IMR-90 (cell line): ENCODE results near the gene DNAJC4. TPM values are rescaled to one million over a fixed set of nuclear protein-coding genes. Genes with fewer than 3 reads are reported as not detected.

Experiments
- ATAC-seq: fragments of 200-7000 bp; cut with Tn5 transposase; 2 replicates; pipeline ENCODE4 v1.9.1; 2020; ENCODE audit warnings: low read depth, mild to moderate bottlenecking, moderate library complexity
- BruUV-seq: library from RNA; stranded (reverse); fragments of 400-500 nt; replicated peaks from 2 replicates; lab custom pipeline; 2021; lab: Mats Ljungman, UMichigan
- CTCF ChIA-PET: fragments of 300-600 bp; formaldehyde crosslinking; extraction: SDS; loops from one replicate; lab custom pipeline; 2021; ENCODE audit warnings: antibody characterized with exemption; lab: Yijun Ruan, JAX
- POLR2A ChIA-PET: fragments of 300-600 bp; sonication (Branson Sonifier 250); formaldehyde crosslinking; loops from one replicate; lab custom pipeline; 2022; ENCODE audit warnings: antibody characterized with exemption; ENCODE audit not compliant: unreplicated experiment; lab: Charles Lee
- DNase-seq: peaks from one replicate; pipeline ENCODE4 v3.0.0; 2013
- H2AFZ ChIP-seq: replicated peaks from 2 replicates; pipeline ENCODE3; 2013; ENCODE audit warnings: low read length, mild to moderate bottlenecking; ENCODE audit not compliant: poor library complexity
- H2AK5ac ChIP-seq: 2 replicates; pipeline ENCODE4 v1.6.1; 2013; ENCODE audit warnings: low read depth, low read length, inconsistent platforms
- H2AK9ac ChIP-seq: replicated peaks from 2 replicates; pipeline ENCODE3; 2013; ENCODE audit warnings: mild to moderate bottlenecking, low read depth, low read length, moderate library complexity; ENCODE audit not compliant: poor library complexity
- H2BK120ac ChIP-seq: 2 replicates; pipeline ENCODE4 v1.6.1; 2013; ENCODE audit warnings: low read depth, low read length, inconsistent platforms
- H2BK15ac ChIP-seq: 3 replicates; pipeline ENCODE4 v1.6.1; 2013; ENCODE audit warnings: low read depth, low read length, inconsistent platforms
- H2BK20ac ChIP-seq: 2 replicates; pipeline ENCODE4 v1.6.1; 2013; ENCODE audit warnings: low read depth, mild to moderate bottlenecking, inconsistent platforms, low read length, moderate library complexity
- H2BK5ac ChIP-seq: 2 replicates; pipeline ENCODE4 v1.6.1; 2013; ENCODE audit warnings: mild to moderate bottlenecking, low read depth, low read length, inconsistent platforms; ENCODE audit not compliant: poor library complexity, severe bottlenecking
- H3K14ac ChIP-seq: replicated peaks from 2 replicates; pipeline ENCODE4 v1.6.1; 2013; ENCODE audit warnings: low read depth, low read length, inconsistent platforms
- H3K18ac ChIP-seq: 2 replicates; pipeline ENCODE4 v1.6.1; 2013; ENCODE audit warnings: low read depth, low read length, control low read depth
- H3K23ac ChIP-seq: 2 replicates; pipeline ENCODE4 v1.6.1; 2013; ENCODE audit warnings: low read depth, low read length, inconsistent platforms
- H3K27ac ChIP-seq: 2 replicates; pipeline ENCODE4 v1.5.1; 2013; ENCODE audit warnings: mild to moderate bottlenecking, control low read depth, low read length; ENCODE audit not compliant: insufficient read depth
- H3K27me3 ChIP-seq: 2 replicates; pipeline ENCODE4 v1.6.1; 2013; ENCODE audit warnings: low read length; ENCODE audit not compliant: control insufficient read depth, insufficient read depth
- H3K36me3 ChIP-seq: 2 replicates; pipeline ENCODE4 v1.6.1; 2013; ENCODE audit warnings: low read length, mixed read lengths; ENCODE audit not compliant: control insufficient read depth, insufficient read depth
- H3K4ac ChIP-seq: 2 replicates; pipeline ENCODE4 v1.6.1; 2013; ENCODE audit warnings: low read depth, low read length, inconsistent platforms
- H3K4me1 ChIP-seq: 2 replicates; pipeline ENCODE4 v1.6.1; 2013; ENCODE audit warnings: low read length, mixed read lengths; ENCODE audit not compliant: control insufficient read depth, insufficient read depth
- H3K4me2 ChIP-seq: 2 replicates; pipeline ENCODE4 v1.6.1; 2013; ENCODE audit warnings: low read depth, mild to moderate bottlenecking, control low read depth, low read length, moderate library complexity
- H3K4me3 ChIP-seq: 2 replicates; pipeline ENCODE4 v1.5.1; 2013; ENCODE audit warnings: low read depth, mild to moderate bottlenecking, control low read depth, low read length, moderate library complexity; ENCODE audit not compliant: insufficient read depth
- H3K56ac ChIP-seq: 2 replicates; pipeline ENCODE4 v1.6.1; 2013; ENCODE audit warnings: low read length, inconsistent platforms; ENCODE audit not compliant: insufficient read depth; ENCODE audit errors: extremely low read depth
- H3K79me1 ChIP-seq, 2 experiments: 2 replicates each; pipeline ENCODE4 v1.6.1; 2013; ENCODE audit warnings: low read length in 2 of 2, inconsistent platforms in 1 of 2, low read depth in 1 of 2
- H3K9ac ChIP-seq: 2 replicates; pipeline ENCODE4 v1.6.1; 2013; ENCODE audit warnings: low read depth, low read length, control low read depth
- H3K9me1 ChIP-seq: 2 replicates; pipeline ENCODE4 v1.6.1; 2013; ENCODE audit warnings: low read length, inconsistent platforms; ENCODE audit not compliant: insufficient read depth
- H3K9me3 ChIP-seq: 2 replicates; pipeline ENCODE4 v1.6.1; 2013; ENCODE audit warnings: low read length; ENCODE audit not compliant: control insufficient read depth, insufficient read depth
- H4K20me1 ChIP-seq: 2 replicates; pipeline ENCODE4 v1.6.1; 2013; ENCODE audit warnings: low read length, inconsistent platforms; ENCODE audit not compliant: insufficient read depth
- H4K5ac ChIP-seq: 2 replicates; pipeline ENCODE4 v1.6.1; 2013; ENCODE audit warnings: mild to moderate bottlenecking, low read depth, low read length, control low read depth
- H4K8ac ChIP-seq, 2 experiments: 2 replicates each; pipeline ENCODE4 v1.6.1; 2013; ENCODE audit warnings: low read depth in 2 of 2, low read length in 2 of 2, control low read depth in 1 of 2, inconsistent platforms in 1 of 2
- H4K91ac ChIP-seq: 2 replicates; pipeline ENCODE4 v1.6.1; 2013; ENCODE audit warnings: low read depth, low read length, inconsistent platforms; ENCODE audit not compliant: insufficient read depth
- CTCF ChIP-seq: conservative IDR thresholded peaks from 2 replicates; pipeline ENCODE4 v1.5.1; 2012; ENCODE audit warnings: mild to moderate bottlenecking, low read depth, low read length, improper control_type of control experiment
- ELK1 ChIP-seq: fragments of 150-350 bp; IDR thresholded peaks from 2 replicates; pipeline ENCODE4 v1.6.1; 2016; ENCODE audit warnings: low read depth, mild to moderate bottlenecking, low read length, moderate library complexity, borderline replicate concordance
- MAZ ChIP-seq: IDR thresholded peaks from 2 replicates; pipeline ENCODE4 v1.6.1; 2012; ENCODE audit warnings: low read depth, mild to moderate bottlenecking, low read length, improper control_type of control experiment, moderate library complexity, borderline replicate concordance
- NFE2L2 ChIP-seq: fragments of 150-350 bp; IDR thresholded peaks from 2 replicates; pipeline ENCODE4 v1.6.1; 2016; ENCODE audit warnings: low read depth, mild to moderate bottlenecking, low read length
- POLR2A ChIP-seq: IDR thresholded peaks from 2 replicates; pipeline ENCODE4 v1.6.1; 2012; ENCODE audit warnings: mild to moderate bottlenecking, low read depth, low read length
- RCOR1 ChIP-seq: IDR thresholded peaks from 2 replicates; pipeline ENCODE4 v1.6.1; 2012; ENCODE audit warnings: mild to moderate bottlenecking, low read length, improper control_type of control experiment; ENCODE audit not compliant: insufficient replicate concordance
- RFX5 ChIP-seq: IDR thresholded peaks from 2 replicates; pipeline ENCODE4 v1.8.0; 2012; ENCODE audit warnings: low read depth, mild to moderate bottlenecking, low read length, moderate library complexity
- WGBS, 2 experiments: methylation state at CpG; one replicate each; pipeline versions ENCODE4 v1.1.5 to v1.1.7; 2013; ENCODE audit warnings: missing lambda C conversion rate in 2 of 2; ENCODE audit not compliant: insufficient read length in 1 of 2; ENCODE audit errors: extremely low coverage in 2 of 2; 5-methylcytosine and 5-hydroxymethylcytosine counted together
- dilution Hi-C: fragments of 300-500 bp; cut with HindIII; formaldehyde crosslinking; loops from one replicate; pipeline ENCODE4 v1.14.3; 2018; ENCODE audit warnings: low sequenced_read_pairs; ENCODE audit not compliant: unreplicated experiment
- in situ Hi-C: fragments of 300-500 bp; cut with MboI; formaldehyde crosslinking; loops from 3 replicates; pipeline ENCODE4 v1.14.3; 2019; ENCODE audit warnings: low sequenced_read_pairs, inconsistent platforms, mixed read lengths
- intact Hi-C: fragments of 100-400 bp; cut with micrococcal nuclease; formaldehyde crosslinking; loops from 2 replicates; pipeline ENCODE4 v1.10.0; 2022
- polyA plus RNA-seq, 3 experiments: library from polyadenylated mRNA; depleted of rRNA; stranded (reverse); fragments of >200 nt; gene quantifications; 2 replicates each; pipeline ENCODE4 v1.2.3, GENCODE V29; 2012; ENCODE audit warnings: low replicate concordance in 1 of 3
- total RNA-seq: library from RNA; depleted of rRNA; stranded (reverse); fragments of >200 nt; gene quantifications from 2 replicates; pipeline ENCODE4 v1.2.3, GENCODE V29; 2012

The DNAJC4 gene
- total and polyA plus RNA-seq, 2 of the 4 experiments (the other 2 are of a cell fraction) = 2.2 to 22.8 TPM

GRCh38 chr11:64229744-64230170 lies 591 bp upstream of the DNAJC4 start (continued):
- TF ChIP-seq ELK1 (no peak), RFX5 (no peak)

GRCh38 chr11:64230985-64231365 lies 627 bp downstream of the DNAJC4 start:
- Histone ChIP-seq H3K4me2 (peak overlapping the region; percentile 84), H3K4me3 (peak overlapping the region; percentile 83), H2AK9ac (peak overlapping the region; percentile 99), H2BK120ac (no peak overlapping the region), H3K27me3 (no peaks in the 10 kb centered on the region), H3K79me1 (peaks cover 28 to 77% of the 10 kb centered on the region in 2 experiments), H3K27ac (peak overlapping the region; percentile 51; the same call in 1 of the 2 replicates), H3K4me1 (peaks cover 23% of the 10 kb centered on the region), H3K18ac (no peak overlapping the region), H2BK5ac (no peak overlapping the region), H3K14ac (peak overlapping the region; percentile 99), H2BK20ac (no peak overlapping the region), H3K9me1 (peaks cover 10% of the 10 kb centered on the region), H2BK15ac (no peak overlapping the region), H4K20me1 (no peaks in the 10 kb centered on the region; the same call in 1 of the 2 replicates), H3K9me3 (no peaks in the 10 kb centered on the region), H3K9ac (peak overlapping the region; percentile 74), H3K23ac (peak overlapping the region; percentile 82), H2AFZ (peak overlapping the region; percentile 98), H4K8ac (peak overlapping the region; percentile 88 to 93), H4K91ac (peak overlapping the region; percentile 67), H3K4ac (peak overlapping the region; percentile 97), H3K56ac (no peak overlapping the region), H4K5ac (peak overlapping the region; percentile 78), H2AK5ac (peak overlapping the region; percentile 74), H3K36me3 (peaks cover under 1% of the 10 kb centered on the region; the same call in 1 of the 2 replicates)
- POLR2A ChIA-PET = no interaction called here
- dilution Hi-C loops = no loop called here
- no TSS peak for BruUV-seq
- intact Hi-C loops = loop anchor here (1.0 kb wide), 2 partner anchors 38 to 73 kb away; no protein-coding TSS in a partner anchor
- no CpG with 5 or more reads among the region's 8 CpGs for WGBS, 2 experiments
- in situ Hi-C loops = no loop called here
- DNase-seq = no peak
- ATAC-seq = no peak
- CTCF ChIA-PET = no interaction called here
- TF ChIP-seq CTCF (no peak), MAZ (no peak), ELK1 (no peak), RFX5 (no peak), POLR2A (no peak), NFE2L2 (no peak), RCOR1 (no peak)
